Lung (tissue), 5 donors: ENCODE data around the gene SRBD1. TPM values are rescaled to one million over a fixed set of nuclear protein-coding genes. Genes with fewer than 3 reads are reported as not detected.

Experiments
- polyA plus RNA-seq, 2 donors: library from polyadenylated mRNA; stranded (reverse); fragments of 200-250 nt; gene quantifications; one replicate each; pipeline ENCODE4 v1.2.1, GENCODE V29; 2013
- small RNA-seq: library from RNA; depleted of rRNA; stranded (forward); fragments of <200 nt; gene quantifications from one replicate; pipeline ENCODE3, GENCODE V24; 2014; ENCODE audit warnings: low replicate concordance
- total RNA-seq, 2 donors: library from RNA; depleted of rRNA in 1 of 2; stranded (reverse); fragments of >200 nt in 1 of 2; gene quantifications; one replicate each; pipeline ENCODE4 v1.2.1, GENCODE V29; 2014 to 2021
- donor health status: Bipolar disorder and iron deficiency.
- donor health status: healthy.
- donor health status: DM: yes; HTN: yes; CAD: no.

The SRBD1 gene
- total and polyA plus RNA-seq, 4 donors: 5.6 to 30.6 (median 11.5) TPM

Small RNA genes lying within 50 kb of the gene (small RNA-seq; reads per million reads assigned to genes)
- gene RN7SL414P: not detected

Other genes starting within 250 kb of the SRBD1 start
- 10 to 100 TPM; 46.0 to 82.2 TPM for gene PRKCE, start 40.4 kb upstream of the SRBD1 start, total RNA-seq
- 10 to 100 TPM; 12.5 to 18.1 TPM for gene PRKCE, start 40.4 kb upstream of the SRBD1 start, polyA plus RNA-seq